ENCODE measurements around the gene REV1. TPM values are rescaled to one million over a fixed set of nuclear protein-coding genes. Genes with fewer than 3 reads are reported as not detected.

The REV1 gene
- polyA plus RNA-seq, 1 experiment, result 17.9 TPM

DNA sequence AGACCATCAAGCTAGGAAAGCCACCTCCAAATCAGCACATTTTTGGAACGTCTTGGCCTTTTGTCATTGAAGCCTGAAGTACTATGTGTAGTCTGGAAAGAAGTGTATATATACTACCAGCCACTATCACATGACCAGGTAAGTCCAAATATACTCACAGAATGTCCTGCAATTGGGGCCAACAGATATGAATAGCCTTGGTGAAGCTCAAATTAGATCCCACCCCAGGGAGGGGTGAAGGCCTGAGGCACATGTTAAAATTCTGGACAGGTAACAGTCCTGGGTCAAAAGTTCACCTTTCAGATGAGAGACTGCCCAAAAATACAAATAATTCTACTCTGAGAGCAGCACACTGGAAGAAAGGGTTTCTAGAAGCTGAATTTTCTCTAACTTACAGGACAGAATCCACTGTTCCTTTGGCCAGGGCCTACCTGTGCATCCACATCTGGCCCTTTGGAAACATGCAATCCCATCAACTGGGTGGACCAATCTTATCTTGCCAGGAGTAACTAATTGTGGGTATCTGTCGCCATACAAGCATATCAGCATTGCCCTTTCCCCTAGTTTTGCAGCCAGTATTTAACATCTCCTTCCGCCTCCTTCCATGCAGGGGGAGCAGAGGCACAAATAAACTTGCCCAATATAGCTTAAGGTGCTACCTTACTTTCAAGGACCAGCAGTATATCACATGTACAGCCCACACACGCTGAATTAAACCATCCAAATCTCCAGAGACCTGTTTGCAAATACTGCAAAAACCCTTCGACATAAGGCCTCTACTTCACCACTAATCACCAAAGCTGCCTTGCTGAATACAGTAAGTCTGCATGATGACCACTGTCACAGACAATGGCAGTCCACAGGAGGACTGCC is 84.8 kb downstream of the REV1 start:
- Histone ChIP-seq H3K4me3 (ENCODE audit: low read depth, low read length) (no peak overlapping the region), H3K36me3 (ENCODE audit: control insufficient read depth, insufficient read depth, low read length) (peaks cover 10% of the 10 kb centered on the region), H3K27me3 (ENCODE audit: control insufficient read depth, insufficient read depth, low read length) (no peaks in the 10 kb centered on the region)
- DNase-seq (ENCODE audit: low read depth), result no peak
- ChIA-PET CTCF (interaction anchor here (1.0 to 1.8 kb wide), 2 partner anchors 13 to 68 kb away, joined by 3 to 5 read pairs; partner anchors contain the start of genes EIF5B and TXNDC9), POLR2A (no interaction called here)
- TF ChIP-seq, protein P1, sequence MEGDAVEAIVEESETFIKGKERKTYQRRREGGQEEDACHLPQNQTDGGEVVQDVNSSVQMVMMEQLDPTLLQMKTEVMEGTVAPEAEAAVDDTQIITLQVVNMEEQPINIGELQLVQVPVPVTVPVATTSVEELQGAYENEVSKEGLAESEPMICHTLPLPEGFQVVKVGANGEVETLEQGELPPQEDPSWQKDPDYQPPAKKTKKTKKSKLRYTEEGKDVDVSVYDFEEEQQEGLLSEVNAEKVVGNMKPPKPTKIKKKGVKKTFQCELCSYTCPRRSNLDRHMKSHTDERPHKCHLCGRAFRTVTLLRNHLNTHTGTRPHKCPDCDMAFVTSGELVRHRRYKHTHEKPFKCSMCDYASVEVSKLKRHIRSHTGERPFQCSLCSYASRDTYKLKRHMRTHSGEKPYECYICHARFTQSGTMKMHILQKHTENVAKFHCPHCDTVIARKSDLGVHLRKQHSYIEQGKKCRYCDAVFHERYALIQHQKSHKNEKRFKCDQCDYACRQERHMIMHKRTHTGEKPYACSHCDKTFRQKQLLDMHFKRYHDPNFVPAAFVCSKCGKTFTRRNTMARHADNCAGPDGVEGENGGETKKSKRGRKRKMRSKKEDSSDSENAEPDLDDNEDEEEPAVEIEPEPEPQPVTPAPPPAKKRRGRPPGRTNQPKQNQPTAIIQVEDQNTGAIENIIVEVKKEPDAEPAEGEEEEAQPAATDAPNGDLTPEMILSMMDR (IDR thresholded peaks at IDR 0.05; ENCODE audit: insufficient read depth, low read depth, low read length), result no peak

DNA sequence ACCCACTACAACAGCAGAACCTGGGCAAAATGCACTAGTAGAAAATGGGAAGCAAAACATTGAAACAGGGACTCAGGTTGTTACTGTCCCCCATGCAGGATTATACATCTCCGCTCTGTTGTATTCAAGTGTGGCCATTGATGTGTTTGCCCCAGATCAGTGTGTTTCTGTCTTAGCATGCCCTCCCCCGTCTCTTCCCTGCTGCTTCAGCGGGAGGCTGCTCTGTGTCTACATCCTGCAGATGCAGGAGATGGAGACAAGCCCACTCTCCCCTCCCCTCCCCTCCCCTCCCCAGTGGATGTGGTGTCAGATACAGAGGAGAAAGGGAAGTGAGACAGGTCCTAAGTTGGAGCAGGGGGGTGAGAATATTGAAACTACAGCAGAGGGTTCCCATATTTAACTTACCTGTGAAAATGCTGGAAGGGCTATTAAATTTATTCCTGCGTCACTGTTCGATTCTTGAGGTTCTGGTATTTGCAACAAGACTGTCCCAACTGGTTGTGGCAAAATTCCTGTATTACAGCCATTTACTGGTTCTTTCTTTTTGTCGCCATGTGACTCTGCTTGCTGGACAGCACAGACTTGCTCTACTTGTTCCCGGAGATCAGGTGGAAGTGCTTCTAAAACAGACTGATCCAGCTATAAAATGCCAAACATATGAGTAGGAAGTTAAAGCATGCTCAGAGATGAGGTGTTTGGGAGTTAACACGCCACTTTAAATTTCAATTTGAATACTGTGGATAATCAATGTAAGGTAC is 85.6 kb downstream of the REV1 start:
- DNase-seq (ENCODE audit: low read depth), result no peak
- TF ChIP-seq, protein P1 (IDR thresholded peaks at IDR 0.05; ENCODE audit: insufficient read depth, low read depth, low read length), result no peak
- Histone ChIP-seq H3K27me3 (ENCODE audit: control insufficient read depth, insufficient read depth, low read length) (no peaks in the 10 kb centered on the region), H3K4me3 (ENCODE audit: low read depth, low read length) (no peak overlapping the region), H3K36me3 (ENCODE audit: control insufficient read depth, insufficient read depth, low read length) (peaks cover 8% of the 10 kb centered on the region)
- ChIA-PET POLR2A (no interaction called here), CTCF (interaction anchor here (1.0 to 1.8 kb wide), 7 partner anchors 14 to 223 kb away, joined by 3 to 7 read pairs (median 5); partner anchors contain the start of genes EIF5B, MITD1, MRPL30 and TXNDC9)

DNA sequence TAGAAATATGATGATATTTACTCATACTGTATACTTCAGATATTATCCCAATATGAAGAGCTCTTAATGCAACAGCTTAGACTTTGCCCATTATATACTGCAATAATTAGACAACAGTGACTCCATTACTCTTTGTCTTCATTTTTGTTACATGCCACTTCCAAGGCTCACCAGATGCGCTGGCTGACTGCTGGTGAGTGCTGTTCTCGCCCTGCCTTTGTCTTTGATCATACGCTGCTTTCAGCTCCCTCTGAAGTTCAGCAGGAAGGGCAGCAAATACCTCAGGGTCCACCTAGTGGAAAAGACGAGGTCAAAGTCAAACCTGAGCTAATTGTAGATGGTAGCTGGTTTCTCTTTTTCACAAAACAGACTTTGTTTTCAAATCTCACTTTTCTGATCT is 86.3 kb downstream of the REV1 start:
- ChIA-PET CTCF (interaction anchor here (0.6 to 1.8 kb wide), 8 partner anchors 18 to 227 kb away, joined by 3 to 7 read pairs (median 4); partner anchors contain the start of genes EIF5B, MITD1, MRPL30 and REV1), POLR2A (no interaction called here)
- Histone ChIP-seq H3K4me3 (ENCODE audit: low read depth, low read length) (no peak overlapping the region), H3K27me3 (ENCODE audit: control insufficient read depth, insufficient read depth, low read length) (no peaks in the 10 kb centered on the region), H3K36me3 (ENCODE audit: control insufficient read depth, insufficient read depth, low read length) (peaks cover 8% of the 10 kb centered on the region)
- TF ChIP-seq, protein P1 (IDR thresholded peaks at IDR 0.05; ENCODE audit: insufficient read depth, low read depth, low read length), result no peak; the same call in 1 of the 2 replicates
- DNase-seq (ENCODE audit: low read depth), result no peak

DNA sequence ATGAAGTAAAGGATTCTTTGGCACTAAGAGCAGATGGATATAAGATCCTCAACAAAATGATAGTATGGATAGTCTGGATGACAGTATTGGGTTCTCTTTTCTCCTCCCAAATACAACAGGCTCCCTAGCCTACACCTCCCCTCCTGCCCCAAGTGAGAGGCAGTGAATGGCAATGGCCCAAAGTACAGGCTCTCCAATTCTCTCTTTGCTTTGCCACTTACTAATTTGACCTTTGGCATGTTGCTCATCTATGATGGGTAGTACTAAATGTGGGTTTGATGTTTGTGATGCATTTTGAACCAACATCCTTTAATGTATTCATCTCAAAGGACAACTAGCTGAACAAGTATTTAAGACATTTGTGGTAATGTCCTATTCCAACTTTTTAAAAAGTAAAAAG is 86.7 kb downstream of the REV1 start:
- no peaks in the 10 kb centered on the region for H3K27me3 ChIP-seq (ENCODE audit: control insufficient read depth, insufficient read depth, low read length)
- CTCF ChIA-PET, result interaction anchor here (0.6 to 1.8 kb wide), 9 partner anchors 18 to 226 kb away, joined by 3 to 7 read pairs (median 4); partner anchors contain the start of genes EIF5B, MITD1, MRPL30 and REV1
- no peak overlapping the region for H3K4me3 ChIP-seq (ENCODE audit: low read depth, low read length)
- TF ChIP-seq, protein P1 (IDR thresholded peaks at IDR 0.05; ENCODE audit: insufficient read depth, low read depth, low read length), result no peak
- POLR2A ChIA-PET, result no interaction called here
- H3K36me3 ChIP-seq (ENCODE audit: control insufficient read depth, insufficient read depth, low read length), result peaks cover 8% of the 10 kb centered on the region
- no peak for DNase-seq (ENCODE audit: low read depth)

DNA sequence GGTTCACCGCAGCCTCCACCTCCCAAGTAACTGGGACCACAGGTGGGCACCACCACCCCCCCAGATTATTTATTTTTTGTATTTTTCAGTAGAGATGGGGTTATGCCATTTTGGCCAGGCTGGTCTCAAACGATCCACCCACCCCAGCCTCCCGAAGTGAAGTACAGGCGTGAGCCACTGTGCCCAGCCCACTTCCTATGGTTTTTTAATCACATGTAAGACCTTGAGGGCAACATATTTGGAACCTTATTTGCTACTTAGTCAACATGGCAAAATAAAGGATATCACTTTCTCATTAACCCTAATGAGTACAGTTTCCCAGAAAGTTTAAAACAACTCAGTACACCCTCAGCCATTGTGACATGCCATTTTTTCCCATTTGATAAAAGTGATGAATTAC is 88.0 kb downstream of the REV1 start:
- H3K36me3 ChIP-seq (ENCODE audit: control insufficient read depth, insufficient read depth, low read length), result peaks cover 8% of the 10 kb centered on the region
- H3K27me3 ChIP-seq (ENCODE audit: control insufficient read depth, insufficient read depth, low read length), result no peaks in the 10 kb centered on the region
- H3K4me3 ChIP-seq (ENCODE audit: low read depth, low read length), result no peak overlapping the region
- TF ChIP-seq, protein P1 (IDR thresholded peaks at IDR 0.05; ENCODE audit: insufficient read depth, low read depth, low read length), result no peak
- no peak for DNase-seq (ENCODE audit: low read depth)
- CTCF ChIA-PET, result interaction anchor here (1.0 to 1.6 kb wide), 2 partner anchors 65 kb away, joined by 4 read pairs; partner anchors contain the start of gene EIF5B
- POLR2A ChIA-PET, result no interaction called here

Data from BJ (cell line).